Activated naive CD4-positive, alpha-beta T cell treated with anti-CD3 and anti-CD28 coated beads, Interleukin-2, amount 10 ng/mL, durations not matched to agents 7 days and 5 days (primary cell): ENCODE results near the gene KRT80.

Experiments
- CTCF ChIA-PET: fragments of 350-600 bp; sonication (Branson Sonifier 250); formaldehyde crosslinking; loops from one replicate; lab custom pipeline; 2021; ENCODE audit warnings: antibody characterized with exemption; lab: Charles Lee
- DNase-seq: peaks from one replicate; pipeline ENCODE4 v3.0.0-alpha.2; 2020
- H3K27ac Mint-ChIP-seq: one replicate; pipeline ENCODE4 v1.8.0; 2021; ENCODE audit warnings: mild to moderate bottlenecking, moderate library complexity, mixed read lengths
- H3K27me3 Mint-ChIP-seq: one replicate; pipeline ENCODE4 v1.8.0; 2021; ENCODE audit warnings: mild to moderate bottlenecking, mixed read lengths
- H3K36me3 Mint-ChIP-seq: one replicate; pipeline ENCODE4 v1.8.0; 2021; ENCODE audit warnings: mixed read lengths
- H3K4me1 Mint-ChIP-seq: one replicate; pipeline ENCODE4 v1.8.0; 2021; ENCODE audit warnings: mixed read lengths
- H3K4me3 Mint-ChIP-seq: one replicate; pipeline ENCODE4 v1.8.0; 2021; ENCODE audit warnings: mild to moderate bottlenecking, moderate library complexity, mixed read lengths
- H3K9me3 Mint-ChIP-seq: one replicate; pipeline ENCODE4 v1.8.0; 2021; ENCODE audit warnings: mixed read lengths

Gene KRT80

GRCh38 chr12:52180971-52181628, 10.7 kb downstream of the KRT80 start:
- Mint-ChIP-seq H3K27ac (no peak overlapping the region), H3K36me3 (no peaks in the 10 kb centered on the region), H3K4me1 (peaks cover 6% of the 10 kb centered on the region), H3K4me3 (no peak overlapping the region), H3K27me3 (peaks cover 46% of the 10 kb centered on the region), H3K9me3 (no peaks in the 10 kb centered on the region)
- CTCF ChIA-PET: no interaction called here
- no peak for DNase-seq

- H3K27me3 Mint-ChIP-seq: peaks cover 59% of the 10 kb centered on the region
- no peaks in the 10 kb centered on the region for H3K9me3 Mint-ChIP-seq
- no peak overlapping the region for H3K4me3 Mint-ChIP-seq
- no peak for DNase-seq
- H3K36me3 Mint-ChIP-seq: no peaks in the 10 kb centered on the region
- CTCF ChIA-PET: no interaction called here
- H3K27ac Mint-ChIP-seq: no peak overlapping the region
- H3K4me1 Mint-ChIP-seq: peaks cover 6% of the 10 kb centered on the region
These were observed 12.3 kb downstream of the KRT80 start for GRCh38 chr12:52179396-52179973.

DNA sequence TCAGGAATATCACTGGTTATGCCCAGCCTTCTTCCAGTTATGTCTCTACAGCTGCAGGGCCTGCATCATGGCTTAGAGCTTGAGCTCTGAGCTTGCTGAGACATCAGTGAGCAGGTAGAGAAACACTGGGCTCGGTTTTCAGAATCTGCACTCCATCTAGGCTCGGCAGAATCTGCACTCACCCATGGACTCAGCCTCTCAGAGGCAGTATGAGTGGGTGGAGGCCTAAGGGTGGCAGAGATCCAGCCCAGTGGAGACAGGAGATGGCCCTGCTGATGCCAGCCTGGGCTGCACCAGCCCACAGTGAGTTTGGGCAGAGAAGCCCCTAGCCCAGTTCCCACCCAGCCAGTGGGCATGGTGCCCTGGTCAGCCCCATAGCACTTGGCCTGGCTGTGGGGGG, 12.8 kb downstream of the KRT80 start:
- Mint-ChIP-seq H3K4me3 (no peak overlapping the region), H3K27me3 (peaks cover 61% of the 10 kb centered on the region), H3K9me3 (no peaks in the 10 kb centered on the region), H3K36me3 (no peaks in the 10 kb centered on the region), H3K4me1 (peaks cover 6% of the 10 kb centered on the region), H3K27ac (no peak overlapping the region)
- DNase-seq: no peak
- CTCF ChIA-PET: no interaction called here

- Mint-ChIP-seq H3K4me3 (no peak overlapping the region), H3K9me3 (no peaks in the 10 kb centered on the region), H3K27ac (no peak overlapping the region), H3K4me1 (peaks cover 6% of the 10 kb centered on the region), H3K27me3 (peaks cover 58% of the 10 kb centered on the region), H3K36me3 (no peaks in the 10 kb centered on the region)
- CTCF ChIA-PET: interaction anchor here (0.5 kb wide), 1 partner anchor 242 kb away, joined by 5 read pairs; no protein-coding TSS in a partner anchor
- no peak for DNase-seq
These were observed 13.4 kb downstream of the KRT80 start for GRCh38 chr12:52178443-52178842.

GRCh38 chr12:52175371-52176350, 16.2 kb downstream of the KRT80 start:
- H3K27ac Mint-ChIP-seq: no peak overlapping the region
- no peak for DNase-seq
- H3K4me1 Mint-ChIP-seq: peaks cover 6% of the 10 kb centered on the region
- no peaks in the 10 kb centered on the region for H3K9me3 Mint-ChIP-seq
- CTCF ChIA-PET: interaction anchor here (1.5 kb wide), 1 partner anchor 19 kb away, joined by 3 read pairs; no protein-coding TSS in a partner anchor
- H3K4me3 Mint-ChIP-seq: no peak overlapping the region
- H3K27me3 Mint-ChIP-seq: peaks cover 40% of the 10 kb centered on the region
- H3K36me3 Mint-ChIP-seq: no peaks in the 10 kb centered on the region

DNA sequence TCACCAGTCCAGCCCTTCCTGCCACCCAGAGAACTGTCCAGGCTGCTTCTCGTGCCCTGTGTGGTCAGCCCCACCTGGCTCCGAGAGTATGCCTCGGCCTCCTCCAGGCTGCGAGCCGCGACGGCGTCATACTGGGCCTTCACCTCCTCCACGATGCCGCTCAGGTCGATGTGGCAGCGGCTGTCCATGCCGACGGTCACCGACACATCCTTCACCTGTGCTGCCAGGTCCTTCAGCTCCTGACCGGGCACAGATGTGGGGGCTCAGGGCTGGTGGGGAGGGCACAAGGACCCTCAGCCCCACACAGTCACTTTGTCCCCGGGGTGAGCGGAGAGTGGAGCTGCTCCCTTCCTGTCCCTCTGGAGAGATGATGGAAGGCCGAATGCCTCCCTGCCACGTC, 18.3 kb downstream of the KRT80 start:
- no peak for DNase-seq
- Mint-ChIP-seq H3K27ac (no peak overlapping the region), H3K9me3 (no peaks in the 10 kb centered on the region), H3K36me3 (no peaks in the 10 kb centered on the region), H3K4me3 (no peak overlapping the region), H3K4me1 (peaks cover 6% of the 10 kb centered on the region), H3K27me3 (peaks cover 33% of the 10 kb centered on the region)
- CTCF ChIA-PET: interaction anchor here (1.0 to 1.9 kb wide), 4 partner anchors 28 to 106 kb away, joined by 3 to 8 read pairs (median 4); no protein-coding TSS in a partner anchor

DNA sequence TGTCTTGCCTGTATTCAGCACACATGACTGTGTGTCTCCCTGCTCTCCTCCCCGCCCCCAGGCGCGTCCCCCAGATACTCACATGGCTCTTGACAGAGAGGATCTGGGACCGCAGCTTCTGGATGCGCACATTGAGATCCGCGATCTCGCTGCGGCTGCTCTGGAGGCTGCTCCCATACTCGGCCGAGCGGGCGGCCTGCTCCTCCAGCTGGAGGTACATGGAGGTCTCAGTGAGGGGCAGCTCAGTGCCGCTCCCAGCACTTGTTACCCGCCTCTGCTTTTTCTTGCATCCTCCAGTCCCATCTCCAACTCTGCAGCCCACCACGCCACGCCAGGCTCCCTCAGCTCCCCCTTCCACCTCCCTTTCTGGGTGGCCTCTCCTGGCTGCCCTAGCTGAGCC, 18.9 kb downstream of the KRT80 start:
- Mint-ChIP-seq H3K36me3 (no peaks in the 10 kb centered on the region), H3K4me1 (peaks cover 6% of the 10 kb centered on the region), H3K27ac (no peak overlapping the region), H3K27me3 (peaks cover 34% of the 10 kb centered on the region), H3K9me3 (no peaks in the 10 kb centered on the region), H3K4me3 (no peak overlapping the region)
- CTCF ChIA-PET: interaction anchor here (1.0 to 1.9 kb wide), 5 partner anchors 13 to 813 kb away, joined by 3 to 8 read pairs (median 3); no protein-coding TSS in a partner anchor
- no peak for DNase-seq

GRCh38 chr12:52171950-52172512, 19.8 kb downstream of the KRT80 start:
- Mint-ChIP-seq H3K4me1 (peaks cover 6% of the 10 kb centered on the region), H3K4me3 (no peak overlapping the region), H3K27me3 (peaks cover 36% of the 10 kb centered on the region), H3K36me3 (no peaks in the 10 kb centered on the region), H3K9me3 (no peaks in the 10 kb centered on the region), H3K27ac (peak overlapping the region; percentile 28)
- peak; percentile 51 for DNase-seq
- CTCF ChIA-PET: interaction anchor here (1.4 to 1.9 kb wide), 5 partner anchors 12 to 814 kb away, joined by 3 to 8 read pairs (median 3); no protein-coding TSS in a partner anchor

GRCh38 chr12:52170827-52171226, 21.0 kb downstream of the KRT80 start:
- Mint-ChIP-seq H3K27me3 (peaks cover 37% of the 10 kb centered on the region), H3K36me3 (no peaks in the 10 kb centered on the region), H3K4me1 (peaks cover 6% of the 10 kb centered on the region), H3K27ac (no peak overlapping the region), H3K4me3 (no peak overlapping the region), H3K9me3 (no peaks in the 10 kb centered on the region)
- CTCF ChIA-PET: interaction anchor here (1.6 to 1.7 kb wide), 2 partner anchors 13 to 42 kb away, joined by 6 to 8 read pairs; no protein-coding TSS in a partner anchor
- no peak for DNase-seq

- no peak overlapping the region for H3K27ac Mint-ChIP-seq
- CTCF ChIA-PET: interaction anchor here (0.9 to 1.7 kb wide), 2 partner anchors 12 to 52 kb away, joined by 3 to 6 read pairs; no protein-coding TSS in a partner anchor
- H3K27me3 Mint-ChIP-seq: peaks cover 34% of the 10 kb centered on the region
- H3K9me3 Mint-ChIP-seq: no peaks in the 10 kb centered on the region
- H3K4me3 Mint-ChIP-seq: no peak overlapping the region
- no peak for DNase-seq
- H3K36me3 Mint-ChIP-seq: no peaks in the 10 kb centered on the region
- peaks cover 9% of the 10 kb centered on the region for H3K4me1 Mint-ChIP-seq
These were observed 21.9 kb downstream of the KRT80 start for GRCh38 chr12:52169886-52170285.

DNA sequence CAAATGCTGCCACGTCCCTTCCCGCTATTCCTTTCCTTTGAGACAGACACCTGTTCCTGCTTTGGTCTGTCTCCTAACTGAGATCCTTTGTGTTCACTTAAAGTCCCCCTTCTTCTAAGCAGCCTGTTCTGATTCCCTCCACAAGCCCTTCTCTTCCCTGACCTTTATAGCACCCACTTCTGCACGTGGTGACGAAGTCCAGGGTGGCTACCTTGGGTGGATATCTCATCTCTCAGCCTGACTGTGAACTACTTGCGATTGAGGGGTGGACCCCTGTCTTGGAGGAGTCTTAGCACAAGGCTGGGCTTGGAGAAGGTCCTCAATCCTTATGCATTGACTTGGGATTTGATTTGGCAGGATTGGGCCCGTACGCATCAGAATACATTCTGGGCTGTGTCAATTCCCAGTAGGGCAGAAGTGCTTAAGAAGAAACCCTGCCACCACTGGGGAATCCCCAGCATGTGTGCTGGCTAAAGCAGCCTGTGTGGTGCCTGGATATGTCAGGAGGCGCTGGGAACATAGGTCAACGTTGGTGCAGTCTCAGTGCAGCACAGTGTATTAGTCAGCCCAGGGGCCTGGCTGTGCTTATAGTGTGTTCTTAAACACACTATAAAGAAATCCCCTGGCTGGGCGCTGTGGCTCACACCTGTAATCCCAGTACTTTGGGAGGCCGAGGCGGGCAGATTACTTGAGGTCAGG, 23.6 kb downstream of the KRT80 start:
- DNase-seq: no peak
- Mint-ChIP-seq H3K4me3 (no peak overlapping the region), H3K4me1 (peaks cover 18% of the 10 kb centered on the region), H3K27me3 (peaks cover 32% of the 10 kb centered on the region), H3K27ac (no peak overlapping the region), H3K9me3 (no peaks in the 10 kb centered on the region), H3K36me3 (no peaks in the 10 kb centered on the region)
- CTCF ChIA-PET: no interaction called here

DNA sequence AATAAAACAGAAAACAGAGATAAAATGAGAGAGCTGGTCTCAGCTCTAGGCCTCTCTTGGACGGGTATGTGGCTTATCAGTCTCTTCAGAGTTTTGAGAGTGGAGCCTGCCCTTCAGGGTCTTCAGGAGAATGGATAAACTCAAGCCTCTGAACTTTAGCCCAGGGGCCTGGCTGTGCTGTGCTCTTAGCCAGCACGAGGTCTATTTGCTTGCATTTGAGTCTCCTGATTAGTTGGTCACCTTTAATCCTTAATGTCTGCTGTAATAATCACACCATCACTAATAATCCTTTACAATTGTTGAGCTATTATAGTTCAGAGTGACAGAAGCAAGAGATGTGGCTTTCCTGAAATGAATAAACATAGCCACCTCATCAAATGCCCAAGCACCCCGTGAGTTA, 24.3 kb downstream of the KRT80 start:
- H3K9me3 Mint-ChIP-seq: no peaks in the 10 kb centered on the region
- no peak overlapping the region for H3K27ac Mint-ChIP-seq
- DNase-seq: no peak
- H3K4me1 Mint-ChIP-seq: peaks cover 25% of the 10 kb centered on the region
- H3K36me3 Mint-ChIP-seq: no peaks in the 10 kb centered on the region
- H3K4me3 Mint-ChIP-seq: no peak overlapping the region
- CTCF ChIA-PET: interaction anchor here (1.0 kb wide), 1 partner anchor 191 kb away, joined by 3 read pairs; no protein-coding TSS in a partner anchor
- peaks cover 32% of the 10 kb centered on the region for H3K27me3 Mint-ChIP-seq

DNA sequence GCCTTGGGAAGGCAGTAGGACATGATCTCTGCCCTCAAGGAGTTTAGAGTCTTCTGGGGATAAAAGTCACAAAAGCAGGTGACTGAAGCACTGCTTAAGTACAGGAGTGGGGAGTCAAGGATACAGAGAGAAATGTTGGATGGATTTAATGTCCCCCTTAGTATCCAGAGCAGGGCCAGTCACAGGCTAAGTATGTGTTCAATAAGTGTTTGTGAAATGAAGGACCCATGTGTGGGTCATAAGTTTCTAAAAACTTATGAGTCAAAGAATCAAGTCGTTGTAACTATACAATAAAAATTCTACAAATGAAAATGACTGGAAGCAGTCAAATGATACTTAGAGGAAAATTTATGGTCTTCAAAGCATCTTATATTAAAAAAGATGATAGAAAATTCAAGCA, 25.1 kb downstream of the KRT80 start:
- peaks cover 33% of the 10 kb centered on the region for H3K4me1 Mint-ChIP-seq
- H3K4me3 Mint-ChIP-seq: no peak overlapping the region
- H3K9me3 Mint-ChIP-seq: no peaks in the 10 kb centered on the region
- H3K36me3 Mint-ChIP-seq: peaks cover under 1% of the 10 kb centered on the region
- H3K27ac Mint-ChIP-seq: no peak overlapping the region
- no peak for DNase-seq
- CTCF ChIA-PET: interaction anchor here (0.7 to 1.0 kb wide), 2 partner anchors 151 to 192 kb away, joined by 3 read pairs; no protein-coding TSS in a partner anchor
- H3K27me3 Mint-ChIP-seq: peaks cover 32% of the 10 kb centered on the region
